CD14-positive monocyte (primary cell): ENCODE data around the gene CCN2. TPM values are rescaled to one million over a fixed set of nuclear protein-coding genes. Genes with fewer than 3 reads are reported as not detected.
"Not testable (repeated sequence)": the region's sequence is repeated elsewhere in the genome, so short reads cannot be mapped to it uniquely, and the experiment has no call there.

ENCODE experiments used
- DNase-seq, 3 donors: peaks; one replicate each; pipeline ENCODE4 v3.0.0-alpha.2; 2011 to 2022
- H2AFZ ChIP-seq: 2 replicates; pipeline ENCODE4 v1.6.0; 2012; ENCODE audit warnings: mild to moderate bottlenecking, low read depth, low read length, inconsistent platforms; ENCODE audit not compliant: insufficient read depth, poor library complexity, severe bottlenecking
- H3K27ac ChIP-seq, 2 donors: 1 replicate in 1 of 2; 2 replicates in 1 of 2; pipeline ENCODE4 v1.5.1; 2012 to 2013; ENCODE audit warnings: low read length in 2 of 2, control low read depth in 1 of 2, inconsistent platforms in 1 of 2, low read depth in 1 of 2, mild to moderate bottlenecking in 1 of 2
- H3K27me3 ChIP-seq, 2 donors: one replicate each; pipeline versions ENCODE4 v1.6.0 to v1.6.1; 2011 to 2013; ENCODE audit warnings: low read length in 2 of 2; ENCODE audit not compliant: control insufficient read depth in 2 of 2, insufficient read depth in 2 of 2
- H3K36me3 ChIP-seq, 2 donors: replicated peaks in 1 of 2; 1 replicate in 1 of 2; 2 replicates in 1 of 2; pipeline versions ENCODE4 v1.5.1 to v1.6.1; 2012 to 2013; ENCODE audit warnings: low read length in 2 of 2, control low read depth in 1 of 2, inconsistent platforms in 1 of 2, mild to moderate bottlenecking in 1 of 2; ENCODE audit not compliant: insufficient read depth in 2 of 2, control insufficient read depth in 1 of 2
- H3K4me1 ChIP-seq, 2 donors: 1 replicate in 1 of 2; 2 replicates in 1 of 2; pipeline versions ENCODE4 v1.5.1 to v1.6.1; 2012 to 2013; ENCODE audit warnings: low read length in 2 of 2, control low read depth in 1 of 2, inconsistent platforms in 1 of 2, mild to moderate bottlenecking in 1 of 2, moderate library complexity in 1 of 2; ENCODE audit not compliant: insufficient read depth in 2 of 2, control insufficient read depth in 1 of 2
- H3K4me2 ChIP-seq: replicated peaks from 2 replicates; pipeline ENCODE3; 2012; ENCODE audit warnings: low read length, moderate library complexity, mild to moderate bottlenecking; ENCODE audit not compliant: poor library complexity, severe bottlenecking; ENCODE audit errors: extremely low read depth
- H3K4me3 ChIP-seq, 3 experiments: fragments of 200-600 bp in 1 of 3; sonication (generic) in 1 of 3; replicated peaks in 1 of 3; 1 replicate in 2 of 3; 2 replicates in 1 of 3; pipeline ENCODE4 v1.5.1; 2011 to 2013; ENCODE audit warnings: low read length in 3 of 3, mild to moderate bottlenecking in 3 of 3, control low read depth in 2 of 3, low read depth in 2 of 3, inconsistent platforms in 1 of 3, moderate library complexity in 1 of 3
- H3K79me2 ChIP-seq: 2 replicates; pipeline ENCODE4 v1.6.0; 2012; ENCODE audit warnings: mild to moderate bottlenecking, control low read depth, inconsistent platforms, low read length, moderate library complexity; ENCODE audit not compliant: insufficient read depth
- H3K9ac ChIP-seq: 2 replicates; pipeline ENCODE4 v1.6.0; 2017; ENCODE audit warnings: low read length, mild to moderate bottlenecking; ENCODE audit not compliant: insufficient read depth, poor library complexity, severe bottlenecking
- H3K9me3 ChIP-seq, 2 donors: replicated peaks in 1 of 2; 1 replicate in 1 of 2; 2 replicates in 1 of 2; pipeline versions ENCODE4 v1.5.1 to v1.6.1; 2012 to 2013; ENCODE audit warnings: low read length in 2 of 2, control low read depth in 1 of 2; ENCODE audit not compliant: control insufficient read depth in 1 of 2, insufficient read depth in 1 of 2
- H4K20me1 ChIP-seq: 2 replicates; pipeline ENCODE4 v1.6.0; 2012; ENCODE audit warnings: mild to moderate bottlenecking, low read length, control low read depth, moderate library complexity; ENCODE audit not compliant: insufficient read depth
- H3K27ac Mint-ChIP-seq, 7 donors: one replicate each; pipeline ENCODE4 v1.8.0; 2020; ENCODE audit warnings: mild to moderate bottlenecking in 7 of 7, mixed read lengths in 7 of 7, moderate library complexity in 6 of 7, inconsistent platforms in 2 of 7
- H3K27me3 Mint-ChIP-seq, 3 donors: one replicate each; pipeline ENCODE4 v1.8.0; 2021 to 2022; ENCODE audit warnings: low read depth in 3 of 3, mild to moderate bottlenecking in 3 of 3, mixed read lengths in 3 of 3, moderate library complexity in 3 of 3, inconsistent platforms in 1 of 3
- H3K36me3 Mint-ChIP-seq, 2 donors: one replicate each; pipeline ENCODE4 v1.8.0; 2020; ENCODE audit warnings: mixed read lengths in 2 of 2, inconsistent platforms in 1 of 2, mild to moderate bottlenecking in 1 of 2
- H3K4me1 Mint-ChIP-seq: one replicate; pipeline ENCODE4 v1.8.0; 2020; ENCODE audit warnings: mild to moderate bottlenecking, mixed read lengths
- H3K4me3 Mint-ChIP-seq, 2 donors: one replicate each; pipeline ENCODE4 v1.8.0; 2020; ENCODE audit warnings: mild to moderate bottlenecking in 2 of 2, mixed read lengths in 2 of 2, moderate library complexity in 1 of 2
- H3K9me3 Mint-ChIP-seq, 7 donors: one replicate each; pipeline ENCODE4 v1.8.0; 2020 to 2022; ENCODE audit warnings: mixed read lengths in 7 of 7, mild to moderate bottlenecking in 6 of 7, moderate library complexity in 6 of 7, inconsistent platforms in 2 of 7
- CTCF ChIP-seq: fragments of 200-600 bp; IDR thresholded peaks from one replicate; pipeline ENCODE4 v1.8.0; 2022; ENCODE audit warnings: antibody characterized with exemption, mild to moderate bottlenecking
- WGBS: methylation state at CpG from one replicate; pipeline ENCODE4 v1.1.5; 2013; ENCODE audit warnings: missing lambda C conversion rate; ENCODE audit not compliant: insufficient coverage; 5-methylcytosine and 5-hydroxymethylcytosine counted together
- intact Hi-C, 2 donors: fragments of 100-400 bp; cut with micrococcal nuclease; formaldehyde crosslinking; loops; one replicate each; pipeline versions ENCODE4 v1.15.0 to v1.15.1; 2023
- polyA plus RNA-seq, 3 donors: library from polyadenylated mRNA; depleted of rRNA in 1 of 3; unstranded in 2 of 3; stranded (reverse) in 1 of 3; fragments of 300-500 nt in 2 of 3; fragments of >200 nt in 1 of 3; fragmentation: Illumina TruSeq in 2 of 3; gene quantifications; 1 replicate in 2 of 3; 2 replicates in 1 of 3; pipeline ENCODE4 v1.2.3, GENCODE V29; 2012 to 2021

The CCN2 gene
- polyA plus RNA-seq, 3 donors = not detected

- WGBS = 100% methylated on average over 4 of the region's 12 CpGs
- intact Hi-C loops, DNase-seq: not testable (repeated sequence)
These were observed 47.4 kb downstream of the CCN2 start for GRCh38 chr6:131903734-131904133.

GRCh38 chr6:131901326-131901873 is 49.8 kb downstream of the CCN2 start:
- H2AFZ ChIP-seq, H3K27me3 ChIP-seq, H3K4me1 ChIP-seq, DNase-seq, H3K36me3 Mint-ChIP-seq, H3K9ac ChIP-seq, H3K36me3 ChIP-seq, H3K27ac ChIP-seq, H3K27ac Mint-ChIP-seq, H3K4me2 ChIP-seq, intact Hi-C loops, H4K20me1 ChIP-seq, H3K4me1 Mint-ChIP-seq, H3K4me3 Mint-ChIP-seq, H3K9me3 ChIP-seq, H3K79me2 ChIP-seq, H3K4me3 ChIP-seq: not testable (repeated sequence)
- Mint-ChIP-seq H3K27me3 (peaks cover 8 to 30% (median 20%) of the 10 kb centered on the region in 3 donors), H3K9me3 (peaks cover 0 to 20% (median 11%) of the 10 kb centered on the region in 7 donors)
- 95% methylated on average over 4 of the region's 5 CpGs for WGBS

More at GRCh38 chr6:131903734-131904133, 47.4 kb downstream of the CCN2 start:
- H3K4me1 Mint-ChIP-seq, H3K36me3 Mint-ChIP-seq, H3K27ac Mint-ChIP-seq, H3K4me2 ChIP-seq, H3K9ac ChIP-seq, H3K4me3 ChIP-seq, H3K27ac ChIP-seq, H2AFZ ChIP-seq, H3K9me3 ChIP-seq, H3K9me3 Mint-ChIP-seq, H3K36me3 ChIP-seq, H3K4me1 ChIP-seq, H4K20me1 ChIP-seq, H3K79me2 ChIP-seq, H3K4me3 Mint-ChIP-seq: not testable (repeated sequence)
- H3K27me3 Mint-ChIP-seq = peaks cover 18 to 42% (median 25%) of the 10 kb centered on the region in 3 donors
- peaks cover 5 to 13% of the 10 kb centered on the region in 2 donors for H3K27me3 ChIP-seq

- no peak for TF ChIP-seq CTCF
- Histone ChIP-seq H2AFZ (no peak overlapping the region), H3K27ac (no peak overlapping the region), H3K4me3 (no peak overlapping the region), H3K27me3 (no peaks in the 10 kb centered on the region), H3K4me2 (no peak overlapping the region), H3K9ac (no peak overlapping the region), H3K9me3 (peaks cover 0 to 3% of the 10 kb centered on the region in 2 donors), H3K79me2 (no peaks in the 10 kb centered on the region), H3K4me1 (no peaks in the 10 kb centered on the region), H4K20me1 (no peaks in the 10 kb centered on the region), H3K36me3 (no peaks in the 10 kb centered on the region)
- peaks cover 0 to 20% (median 11%) of the 10 kb centered on the region in 7 donors for H3K9me3 Mint-ChIP-seq
- H3K27me3 Mint-ChIP-seq = peaks cover 8 to 24% (median 15%) of the 10 kb centered on the region in 3 donors
- H3K36me3 Mint-ChIP-seq = no peaks in the 10 kb centered on the region
- DNase-seq = no peak
- no peak overlapping the region for H3K4me3 Mint-ChIP-seq
- intact Hi-C loops = no loop called here
- no peaks in the 10 kb centered on the region for H3K4me1 Mint-ChIP-seq
- H3K27ac Mint-ChIP-seq = no peak overlapping the region
These were observed 50.9 kb downstream of the CCN2 start for GRCh38 chr6:131900231-131900630.
